ENCODE data around the gene FNDC3B.

- TF ChIP-seq POLR2A (IDR thresholded peaks at IDR 0.05; ENCODE audit: low read depth, low read length) (no peak), TAF1 (IDR thresholded peaks at IDR 0.05; ENCODE audit: borderline replicate concordance, low read depth, low read length) (no peak)
Measured at GRCh38 chr3:172098698-172099494, 59.5 kb downstream of the FNDC3B start.

Data from GM12892 (cell line).